WTC11 (cell line): ENCODE data around the gene LRRC23. TPM values are rescaled to one million over a fixed set of nuclear protein-coding genes. Genes with fewer than 3 reads are reported as not detected.
A peak's percentile ranks its signal among the peaks of the same experiment; 100 is the strongest.

Experiments used
- CREM ChIP-seq: sonication (generic); formaldehyde crosslinking; IDR thresholded peaks from 2 replicates; pipeline ENCODE4 v1.8.1; 2022; ENCODE audit warnings: mild to moderate bottlenecking, missing genetic modification reagents, moderate library complexity
- JAZF1 ChIP-seq: fragments of 250-450 bp; sonication (Bioruptor Pico); IDR thresholded peaks from 2 replicates; pipeline ENCODE4 v1.9.0; 2021; ENCODE audit warnings: moderate library complexity, mild to moderate bottlenecking, inconsistent platforms
- NFATC4 ChIP-seq: fragments of 250-450 bp; sonication (Bioruptor Pico); IDR thresholded peaks from 2 replicates; pipeline ENCODE4 v1.9.0; 2021; ENCODE audit warnings: mild to moderate bottlenecking
- NFE2L1 ChIP-seq: sonication (generic); formaldehyde crosslinking; IDR thresholded peaks from 2 replicates; pipeline ENCODE4 v1.8.1; 2023; ENCODE audit warnings: missing genetic modification reagents
- NR3C1 ChIP-seq: sonication (generic); formaldehyde crosslinking; conservative IDR thresholded peaks from 2 replicates; pipeline ENCODE4 v1.8.1; 2023; ENCODE audit warnings: low read depth, mild to moderate bottlenecking, missing genetic modification reagents
- OVOL2 ChIP-seq: fragments of 250-450 bp; sonication (Bioruptor Pico); IDR thresholded peaks from 2 replicates; pipeline ENCODE4 v1.9.0; 2021; ENCODE audit warnings: mild to moderate bottlenecking, borderline replicate concordance
- PRDM15 ChIP-seq: sonication (generic); formaldehyde crosslinking; IDR thresholded peaks from 2 replicates; pipeline ENCODE4 v1.8.0; 2022; ENCODE audit warnings: missing genetic modification reagents
- PRRX2 ChIP-seq: fragments of 250-450 bp; sonication (Bioruptor Pico); IDR thresholded peaks from 2 replicates; pipeline ENCODE4 v1.8.0; 2021; ENCODE audit warnings: mild to moderate bottlenecking
- RORB ChIP-seq: fragments of 250-450 bp; sonication (Bioruptor Pico); IDR thresholded peaks from 2 replicates; pipeline ENCODE4 v1.9.0; 2021; ENCODE audit warnings: mild to moderate bottlenecking
- ZBTB21 ChIP-seq: sonication (generic); formaldehyde crosslinking; IDR thresholded peaks from 2 replicates; pipeline ENCODE4 v1.8.1; 2023; ENCODE audit warnings: mild to moderate bottlenecking, missing genetic modification reagents, borderline replicate concordance
- ZNF121 ChIP-seq: sonication (generic); formaldehyde crosslinking; IDR thresholded peaks from 2 replicates; pipeline ENCODE4 v1.8.0; 2023; ENCODE audit warnings: missing genetic modification reagents
- ZNF281 ChIP-seq: sonication (generic); formaldehyde crosslinking; IDR thresholded peaks from 2 replicates; pipeline ENCODE4 v1.8.0; 2023; ENCODE audit warnings: mild to moderate bottlenecking, missing genetic modification reagents
- total RNA-seq: library from RNA; stranded (reverse); gene quantifications from 3 replicates; pipeline ENCODE4 v1.2.3, GENCODE V29; 2021
- TF ChIP-seq, protein P1 (sequence below): sonication (generic); formaldehyde crosslinking; IDR thresholded peaks from 2 replicates; pipeline ENCODE4 v1.8.1; 2023; ENCODE audit warnings: mild to moderate bottlenecking, missing genetic modification reagents, borderline replicate concordance
- TF ChIP-seq, protein P2 (sequence below): sonication (generic); formaldehyde crosslinking; IDR thresholded peaks from 2 replicates; pipeline ENCODE4 v1.8.0; 2022; ENCODE audit warnings: mild to moderate bottlenecking, missing genetic modification reagents
- TF ChIP-seq, protein P3 (sequence below): sonication (generic); formaldehyde crosslinking; IDR thresholded peaks from 2 replicates; pipeline ENCODE4 v1.8.1; 2022; ENCODE audit warnings: low read depth, mild to moderate bottlenecking, moderate library complexity, missing genetic modification reagents, borderline replicate concordance
- TF ChIP-seq, protein P4 (sequence below): sonication (generic); formaldehyde crosslinking; IDR thresholded peaks from 2 replicates; pipeline ENCODE4 v1.8.0; 2023; ENCODE audit warnings: missing genetic modification reagents, mild to moderate bottlenecking, borderline replicate concordance
- TF ChIP-seq, protein P5 (sequence below): sonication (generic); formaldehyde crosslinking; IDR thresholded peaks from 2 replicates; pipeline ENCODE4 v1.8.1; 2022; ENCODE audit warnings: mild to moderate bottlenecking, moderate library complexity, missing genetic modification reagents
- TF ChIP-seq, protein P6 (sequence below): sonication (generic); formaldehyde crosslinking; IDR thresholded peaks from 2 replicates; pipeline ENCODE4 v1.8.0; 2022; ENCODE audit warnings: mild to moderate bottlenecking, missing genetic modification reagents

The LRRC23 gene
- total RNA-seq, 1 experiment from 2014 or later: 3.1 TPM

DNA sequence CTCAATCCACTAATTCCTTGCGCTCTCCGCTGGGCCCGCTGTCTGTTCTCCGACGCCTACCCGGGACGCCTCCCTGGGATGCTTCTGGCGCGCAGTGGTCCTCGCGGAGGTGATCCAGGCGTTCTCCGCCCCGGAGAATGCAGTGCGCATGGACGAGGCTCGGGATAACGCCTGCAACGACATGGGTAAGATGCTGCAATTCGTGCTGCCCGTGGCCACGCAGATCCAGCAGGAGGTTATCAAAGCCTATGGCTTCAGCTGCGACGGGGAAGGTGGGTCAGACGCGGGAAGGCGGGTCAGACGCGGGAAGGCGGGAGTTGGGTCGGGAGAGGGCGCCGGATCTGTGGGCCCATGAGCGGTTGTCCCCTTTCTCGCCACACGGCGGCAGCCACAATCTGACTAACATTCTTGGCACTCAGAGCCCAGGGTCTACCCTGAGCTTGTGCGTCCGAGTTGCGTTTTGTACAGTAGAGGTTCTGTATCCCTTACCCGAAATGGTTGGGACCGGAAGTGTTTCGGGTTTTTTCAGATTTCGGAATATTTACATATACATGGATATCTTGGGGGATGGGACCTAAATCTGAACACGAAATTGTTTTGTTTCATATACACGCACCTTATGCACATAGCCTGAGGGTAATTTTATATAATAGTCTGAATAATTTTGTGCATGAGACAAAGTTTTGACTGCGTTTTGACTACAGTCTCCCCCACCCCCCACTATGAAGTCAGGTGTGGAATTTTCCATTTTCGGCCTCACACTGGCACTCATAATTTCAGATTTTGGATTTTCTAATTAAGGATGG, 40.0 kb downstream of the LRRC23 start (continued):
- TF ChIP-seq ZBTB21 (CRISPR knock-in tag) (0 out of 2 replicates have a peak, but pooled peaks have one; percentile 43), CREM (CRISPR knock-in tag) (no peak), PRDM15 (no peak), NFATC4 (CRISPR knock-in tag) (no peak), OVOL2 (CRISPR knock-in tag) (no peak), NR3C1 (CRISPR knock-in tag) (no peak), PRRX2 (CRISPR knock-in tag) (no peak), ZNF281 (CRISPR knock-in tag) (0 out of 2 replicates have a peak, but pooled peaks have one; percentile 24), NFE2L1 (no peak), RORB (CRISPR knock-in tag) (no peak), JAZF1 (no peak), ZNF121 (CRISPR knock-in tag) (no peak)
- TF ChIP-seq, protein P1, sequence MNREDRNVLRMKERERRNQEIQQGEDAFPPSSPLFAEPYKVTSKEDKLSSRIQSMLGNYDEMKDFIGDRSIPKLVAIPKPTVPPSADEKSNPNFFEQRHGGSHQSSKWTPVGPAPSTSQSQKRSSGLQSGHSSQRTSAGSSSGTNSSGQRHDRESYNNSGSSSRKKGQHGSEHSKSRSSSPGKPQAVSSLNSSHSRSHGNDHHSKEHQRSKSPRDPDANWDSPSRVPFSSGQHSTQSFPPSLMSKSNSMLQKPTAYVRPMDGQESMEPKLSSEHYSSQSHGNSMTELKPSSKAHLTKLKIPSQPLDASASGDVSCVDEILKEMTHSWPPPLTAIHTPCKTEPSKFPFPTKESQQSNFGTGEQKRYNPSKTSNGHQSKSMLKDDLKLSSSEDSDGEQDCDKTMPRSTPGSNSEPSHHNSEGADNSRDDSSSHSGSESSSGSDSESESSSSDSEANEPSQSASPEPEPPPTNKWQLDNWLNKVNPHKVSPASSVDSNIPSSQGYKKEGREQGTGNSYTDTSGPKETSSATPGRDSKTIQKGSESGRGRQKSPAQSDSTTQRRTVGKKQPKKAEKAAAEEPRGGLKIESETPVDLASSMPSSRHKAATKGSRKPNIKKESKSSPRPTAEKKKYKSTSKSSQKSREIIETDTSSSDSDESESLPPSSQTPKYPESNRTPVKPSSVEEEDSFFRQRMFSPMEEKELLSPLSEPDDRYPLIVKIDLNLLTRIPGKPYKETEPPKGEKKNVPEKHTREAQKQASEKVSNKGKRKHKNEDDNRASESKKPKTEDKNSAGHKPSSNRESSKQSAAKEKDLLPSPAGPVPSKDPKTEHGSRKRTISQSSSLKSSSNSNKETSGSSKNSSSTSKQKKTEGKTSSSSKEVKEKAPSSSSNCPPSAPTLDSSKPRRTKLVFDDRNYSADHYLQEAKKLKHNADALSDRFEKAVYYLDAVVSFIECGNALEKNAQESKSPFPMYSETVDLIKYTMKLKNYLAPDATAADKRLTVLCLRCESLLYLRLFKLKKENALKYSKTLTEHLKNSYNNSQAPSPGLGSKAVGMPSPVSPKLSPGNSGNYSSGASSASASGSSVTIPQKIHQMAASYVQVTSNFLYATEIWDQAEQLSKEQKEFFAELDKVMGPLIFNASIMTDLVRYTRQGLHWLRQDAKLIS (CRISPR knock-in tag): no peak; the same call in 1 of the 2 replicates
- TF ChIP-seq, protein P2, sequence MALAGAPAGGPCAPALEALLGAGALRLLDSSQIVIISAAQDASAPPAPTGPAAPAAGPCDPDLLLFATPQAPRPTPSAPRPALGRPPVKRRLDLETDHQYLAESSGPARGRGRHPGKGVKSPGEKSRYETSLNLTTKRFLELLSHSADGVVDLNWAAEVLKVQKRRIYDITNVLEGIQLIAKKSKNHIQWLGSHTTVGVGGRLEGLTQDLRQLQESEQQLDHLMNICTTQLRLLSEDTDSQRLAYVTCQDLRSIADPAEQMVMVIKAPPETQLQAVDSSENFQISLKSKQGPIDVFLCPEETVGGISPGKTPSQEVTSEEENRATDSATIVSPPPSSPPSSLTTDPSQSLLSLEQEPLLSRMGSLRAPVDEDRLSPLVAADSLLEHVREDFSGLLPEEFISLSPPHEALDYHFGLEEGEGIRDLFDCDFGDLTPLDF (CRISPR knock-in tag): no peak
- TF ChIP-seq, protein P3, sequence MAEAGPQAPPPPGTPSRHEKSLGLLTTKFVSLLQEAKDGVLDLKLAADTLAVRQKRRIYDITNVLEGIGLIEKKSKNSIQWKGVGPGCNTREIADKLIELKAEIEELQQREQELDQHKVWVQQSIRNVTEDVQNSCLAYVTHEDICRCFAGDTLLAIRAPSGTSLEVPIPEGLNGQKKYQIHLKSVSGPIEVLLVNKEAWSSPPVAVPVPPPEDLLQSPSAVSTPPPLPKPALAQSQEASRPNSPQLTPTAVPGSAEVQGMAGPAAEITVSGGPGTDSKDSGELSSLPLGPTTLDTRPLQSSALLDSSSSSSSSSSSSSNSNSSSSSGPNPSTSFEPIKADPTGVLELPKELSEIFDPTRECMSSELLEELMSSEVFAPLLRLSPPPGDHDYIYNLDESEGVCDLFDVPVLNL (CRISPR knock-in tag): no peak
- TF ChIP-seq, protein P4, sequence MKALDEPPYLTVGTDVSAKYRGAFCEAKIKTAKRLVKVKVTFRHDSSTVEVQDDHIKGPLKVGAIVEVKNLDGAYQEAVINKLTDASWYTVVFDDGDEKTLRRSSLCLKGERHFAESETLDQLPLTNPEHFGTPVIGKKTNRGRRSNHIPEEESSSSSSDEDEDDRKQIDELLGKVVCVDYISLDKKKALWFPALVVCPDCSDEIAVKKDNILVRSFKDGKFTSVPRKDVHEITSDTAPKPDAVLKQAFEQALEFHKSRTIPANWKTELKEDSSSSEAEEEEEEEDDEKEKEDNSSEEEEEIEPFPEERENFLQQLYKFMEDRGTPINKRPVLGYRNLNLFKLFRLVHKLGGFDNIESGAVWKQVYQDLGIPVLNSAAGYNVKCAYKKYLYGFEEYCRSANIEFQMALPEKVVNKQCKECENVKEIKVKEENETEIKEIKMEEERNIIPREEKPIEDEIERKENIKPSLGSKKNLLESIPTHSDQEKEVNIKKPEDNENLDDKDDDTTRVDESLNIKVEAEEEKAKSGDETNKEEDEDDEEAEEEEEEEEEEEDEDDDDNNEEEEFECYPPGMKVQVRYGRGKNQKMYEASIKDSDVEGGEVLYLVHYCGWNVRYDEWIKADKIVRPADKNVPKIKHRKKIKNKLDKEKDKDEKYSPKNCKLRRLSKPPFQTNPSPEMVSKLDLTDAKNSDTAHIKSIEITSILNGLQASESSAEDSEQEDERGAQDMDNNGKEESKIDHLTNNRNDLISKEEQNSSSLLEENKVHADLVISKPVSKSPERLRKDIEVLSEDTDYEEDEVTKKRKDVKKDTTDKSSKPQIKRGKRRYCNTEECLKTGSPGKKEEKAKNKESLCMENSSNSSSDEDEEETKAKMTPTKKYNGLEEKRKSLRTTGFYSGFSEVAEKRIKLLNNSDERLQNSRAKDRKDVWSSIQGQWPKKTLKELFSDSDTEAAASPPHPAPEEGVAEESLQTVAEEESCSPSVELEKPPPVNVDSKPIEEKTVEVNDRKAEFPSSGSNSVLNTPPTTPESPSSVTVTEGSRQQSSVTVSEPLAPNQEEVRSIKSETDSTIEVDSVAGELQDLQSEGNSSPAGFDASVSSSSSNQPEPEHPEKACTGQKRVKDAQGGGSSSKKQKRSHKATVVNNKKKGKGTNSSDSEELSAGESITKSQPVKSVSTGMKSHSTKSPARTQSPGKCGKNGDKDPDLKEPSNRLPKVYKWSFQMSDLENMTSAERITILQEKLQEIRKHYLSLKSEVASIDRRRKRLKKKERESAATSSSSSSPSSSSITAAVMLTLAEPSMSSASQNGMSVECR (CRISPR knock-in tag): no peak; the same call in 1 of the 2 replicates
- TF ChIP-seq, protein P5, sequence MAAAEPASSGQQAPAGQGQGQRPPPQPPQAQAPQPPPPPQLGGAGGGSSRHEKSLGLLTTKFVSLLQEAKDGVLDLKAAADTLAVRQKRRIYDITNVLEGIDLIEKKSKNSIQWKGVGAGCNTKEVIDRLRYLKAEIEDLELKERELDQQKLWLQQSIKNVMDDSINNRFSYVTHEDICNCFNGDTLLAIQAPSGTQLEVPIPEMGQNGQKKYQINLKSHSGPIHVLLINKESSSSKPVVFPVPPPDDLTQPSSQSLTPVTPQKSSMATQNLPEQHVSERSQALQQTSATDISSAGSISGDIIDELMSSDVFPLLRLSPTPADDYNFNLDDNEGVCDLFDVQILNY: peak; percentile 94
- TF ChIP-seq, protein P6, sequence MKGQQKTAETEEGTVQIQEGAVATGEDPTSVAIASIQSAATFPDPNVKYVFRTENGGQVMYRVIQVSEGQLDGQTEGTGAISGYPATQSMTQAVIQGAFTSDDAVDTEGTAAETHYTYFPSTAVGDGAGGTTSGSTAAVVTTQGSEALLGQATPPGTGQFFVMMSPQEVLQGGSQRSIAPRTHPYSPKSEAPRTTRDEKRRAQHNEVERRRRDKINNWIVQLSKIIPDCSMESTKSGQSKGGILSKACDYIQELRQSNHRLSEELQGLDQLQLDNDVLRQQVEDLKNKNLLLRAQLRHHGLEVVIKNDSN: no peak
